ENCODE results near the gene RAB40B.

RAB40B gene

DNA sequence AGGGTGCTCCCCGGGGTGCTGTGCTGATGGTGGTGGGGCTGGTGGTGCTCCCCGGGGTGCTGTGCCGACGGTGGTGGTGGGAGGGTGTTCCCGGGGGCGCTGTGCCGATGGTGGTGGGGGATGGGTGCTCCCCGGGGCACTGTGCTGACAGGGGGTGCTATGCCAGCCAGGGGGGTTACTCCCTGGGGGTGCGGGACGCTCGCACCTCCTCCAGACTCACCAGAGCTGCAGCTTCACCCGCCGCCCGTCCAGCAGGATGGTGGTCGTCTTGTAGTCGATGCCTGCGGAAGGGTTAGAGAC is 34.3 kb downstream of the RAB40B start:
- Histone ChIP-seq H3K27me3 (ENCODE audit: low read depth, low read length) (no peaks in the 10 kb centered on the region), H4K20me1 (ENCODE audit: insufficient read depth, low read length) (no peaks in the 10 kb centered on the region), H3K4me1 (ENCODE audit: low read length) (peaks cover 5% of the 10 kb centered on the region), H2AFZ (ENCODE audit: low read depth, low read length) (no peak overlapping the region), H3K4me3 (ENCODE audit: low read length) (no peak overlapping the region), H3K27ac (ENCODE audit: low read length) (no peak overlapping the region), H3K79me2 (ENCODE audit: low read length) (no peaks in the 10 kb centered on the region), H3K9me3 (ENCODE audit: insufficient read depth, low read length) (no peaks in the 10 kb centered on the region), H3K9ac (ENCODE audit: low read length) (no peak overlapping the region), H3K36me3 (replicated peaks; ENCODE audit: low read depth, low read length) (no peaks in the 10 kb centered on the region), H3K4me2 (ENCODE audit: low read length) (no peak overlapping the region)
- TF ChIP-seq EZH2phosphoT487 (IDR thresholded peaks at IDR 0.05; ENCODE audit: low read depth) = no peak
- TF ChIP-seq, protein P1, sequence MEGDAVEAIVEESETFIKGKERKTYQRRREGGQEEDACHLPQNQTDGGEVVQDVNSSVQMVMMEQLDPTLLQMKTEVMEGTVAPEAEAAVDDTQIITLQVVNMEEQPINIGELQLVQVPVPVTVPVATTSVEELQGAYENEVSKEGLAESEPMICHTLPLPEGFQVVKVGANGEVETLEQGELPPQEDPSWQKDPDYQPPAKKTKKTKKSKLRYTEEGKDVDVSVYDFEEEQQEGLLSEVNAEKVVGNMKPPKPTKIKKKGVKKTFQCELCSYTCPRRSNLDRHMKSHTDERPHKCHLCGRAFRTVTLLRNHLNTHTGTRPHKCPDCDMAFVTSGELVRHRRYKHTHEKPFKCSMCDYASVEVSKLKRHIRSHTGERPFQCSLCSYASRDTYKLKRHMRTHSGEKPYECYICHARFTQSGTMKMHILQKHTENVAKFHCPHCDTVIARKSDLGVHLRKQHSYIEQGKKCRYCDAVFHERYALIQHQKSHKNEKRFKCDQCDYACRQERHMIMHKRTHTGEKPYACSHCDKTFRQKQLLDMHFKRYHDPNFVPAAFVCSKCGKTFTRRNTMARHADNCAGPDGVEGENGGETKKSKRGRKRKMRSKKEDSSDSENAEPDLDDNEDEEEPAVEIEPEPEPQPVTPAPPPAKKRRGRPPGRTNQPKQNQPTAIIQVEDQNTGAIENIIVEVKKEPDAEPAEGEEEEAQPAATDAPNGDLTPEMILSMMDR (IDR thresholded peaks at IDR 0.05; ENCODE audit: low read depth, low read length) = no peak

DNA sequence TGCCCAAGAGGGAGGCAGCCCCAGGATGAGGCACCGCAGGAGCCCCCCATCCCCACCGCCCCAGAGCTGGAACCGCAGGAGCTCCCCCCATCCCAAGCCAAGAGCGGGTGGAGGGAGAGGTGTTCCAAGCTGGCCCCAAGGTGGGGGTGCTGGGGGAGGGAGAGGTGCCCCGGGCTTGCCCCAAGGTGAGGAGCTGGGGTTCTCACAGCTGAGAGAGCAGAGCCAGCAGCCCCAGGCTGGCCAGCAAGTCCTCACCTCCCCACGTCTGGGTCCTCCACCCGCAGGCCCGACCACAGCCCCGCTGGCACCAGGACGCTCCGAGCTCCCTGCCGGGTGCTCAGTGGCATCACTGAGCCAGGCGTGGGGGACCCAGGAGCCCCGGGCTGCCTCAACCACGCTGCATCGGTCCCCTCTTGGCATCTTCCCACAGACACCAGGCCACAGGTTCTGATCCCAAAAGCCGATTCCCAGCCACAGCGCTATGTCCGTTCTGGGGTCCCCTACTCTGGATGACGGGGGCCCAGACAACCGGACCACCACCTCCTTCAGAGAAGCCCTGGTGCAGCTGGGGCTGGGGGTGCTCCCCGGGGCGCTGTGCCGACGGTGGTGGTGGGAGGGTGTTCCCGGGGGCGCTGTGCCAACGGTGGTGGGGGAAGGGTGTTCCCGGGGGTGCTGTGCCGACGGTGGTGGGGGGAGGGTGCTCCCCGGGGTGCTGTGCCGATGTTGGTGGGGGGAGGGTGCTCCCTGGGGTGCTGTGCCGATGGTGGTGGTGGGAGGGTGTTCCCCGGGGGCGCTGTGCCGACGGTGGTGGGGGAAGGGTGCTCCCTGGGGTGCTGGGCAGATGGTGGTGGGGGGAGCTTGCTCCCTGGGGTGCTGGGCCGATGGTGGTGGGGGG is 34.9 kb downstream of the RAB40B start:
- no peak for TF ChIP-seq EZH2phosphoT487 (IDR thresholded peaks at IDR 0.05; ENCODE audit: low read depth)
- TF ChIP-seq, protein P1 (IDR thresholded peaks at IDR 0.05; ENCODE audit: low read depth, low read length) = no peak
- H3K36me3 ChIP-seq (replicated peaks; ENCODE audit: low read depth, low read length) = no peaks in the 10 kb centered on the region
- peaks cover under 1% of the 10 kb centered on the region; the same call in 1 of the 2 replicates for H3K4me1 ChIP-seq (ENCODE audit: low read length)
- H3K9me3 ChIP-seq (ENCODE audit: insufficient read depth, low read length) = no peaks in the 10 kb centered on the region
- H3K4me3 ChIP-seq (ENCODE audit: low read length) = no peak overlapping the region
- no peaks in the 10 kb centered on the region for H3K27me3 ChIP-seq (ENCODE audit: low read depth, low read length)
- no peak overlapping the region for H2AFZ ChIP-seq (ENCODE audit: low read depth, low read length)
- H4K20me1 ChIP-seq (ENCODE audit: insufficient read depth, low read length) = no peaks in the 10 kb centered on the region
- H3K79me2 ChIP-seq (ENCODE audit: low read length) = no peaks in the 10 kb centered on the region
- H3K27ac ChIP-seq (ENCODE audit: low read length) = no peak overlapping the region
- H3K9ac ChIP-seq (ENCODE audit: low read length) = no peak overlapping the region
- no peak overlapping the region for H3K4me2 ChIP-seq (ENCODE audit: low read length)

DNA sequence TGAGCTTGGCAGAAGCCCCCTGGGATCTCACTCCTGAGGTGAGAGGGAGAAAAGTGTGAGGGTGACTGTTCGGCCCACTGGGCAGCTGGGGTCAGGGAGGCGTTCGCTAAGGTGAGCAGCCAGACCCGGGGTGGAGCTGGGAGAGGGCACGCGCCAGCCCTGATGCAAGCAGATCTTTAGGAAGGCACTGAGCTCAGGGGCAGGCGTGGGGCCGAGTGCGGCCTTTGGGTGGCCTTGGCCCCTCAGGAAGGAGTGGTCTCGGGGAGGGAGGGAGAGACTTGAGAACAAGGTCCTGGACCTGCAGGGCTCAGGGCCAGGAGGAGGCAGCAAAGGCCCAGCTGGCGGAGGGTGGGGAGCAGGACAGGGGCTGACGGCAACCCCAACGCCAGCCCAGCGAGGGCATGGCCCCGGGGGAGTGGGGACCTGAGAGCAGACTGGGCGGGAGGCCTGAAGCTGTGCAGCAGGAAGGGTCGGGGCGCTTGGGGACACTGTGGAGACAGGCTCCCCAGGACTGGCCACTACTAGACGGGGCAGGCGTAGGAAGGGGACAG is 35.7 kb downstream of the RAB40B start:
- H3K4me3 ChIP-seq (ENCODE audit: low read length) = no peak overlapping the region
- no peaks in the 10 kb centered on the region for H3K79me2 ChIP-seq (ENCODE audit: low read length)
- H3K4me2 ChIP-seq (ENCODE audit: low read length) = no peak overlapping the region
- H3K36me3 ChIP-seq (replicated peaks; ENCODE audit: low read depth, low read length) = no peaks in the 10 kb centered on the region
- H3K27ac ChIP-seq (ENCODE audit: low read length) = no peak overlapping the region
- no peaks in the 10 kb centered on the region for H3K4me1 ChIP-seq (ENCODE audit: low read length)
- no peak for TF ChIP-seq EZH2phosphoT487 (IDR thresholded peaks at IDR 0.05; ENCODE audit: low read depth)
- TF ChIP-seq, protein P1 (IDR thresholded peaks at IDR 0.05; ENCODE audit: low read depth, low read length) = no peak
- H3K27me3 ChIP-seq (ENCODE audit: low read depth, low read length) = no peaks in the 10 kb centered on the region
- H3K9me3 ChIP-seq (ENCODE audit: insufficient read depth, low read length) = no peaks in the 10 kb centered on the region
- H4K20me1 ChIP-seq (ENCODE audit: insufficient read depth, low read length) = no peaks in the 10 kb centered on the region
- H2AFZ ChIP-seq (ENCODE audit: low read depth, low read length) = no peak overlapping the region
- H3K9ac ChIP-seq (ENCODE audit: low read length) = no peak overlapping the region

DNA sequence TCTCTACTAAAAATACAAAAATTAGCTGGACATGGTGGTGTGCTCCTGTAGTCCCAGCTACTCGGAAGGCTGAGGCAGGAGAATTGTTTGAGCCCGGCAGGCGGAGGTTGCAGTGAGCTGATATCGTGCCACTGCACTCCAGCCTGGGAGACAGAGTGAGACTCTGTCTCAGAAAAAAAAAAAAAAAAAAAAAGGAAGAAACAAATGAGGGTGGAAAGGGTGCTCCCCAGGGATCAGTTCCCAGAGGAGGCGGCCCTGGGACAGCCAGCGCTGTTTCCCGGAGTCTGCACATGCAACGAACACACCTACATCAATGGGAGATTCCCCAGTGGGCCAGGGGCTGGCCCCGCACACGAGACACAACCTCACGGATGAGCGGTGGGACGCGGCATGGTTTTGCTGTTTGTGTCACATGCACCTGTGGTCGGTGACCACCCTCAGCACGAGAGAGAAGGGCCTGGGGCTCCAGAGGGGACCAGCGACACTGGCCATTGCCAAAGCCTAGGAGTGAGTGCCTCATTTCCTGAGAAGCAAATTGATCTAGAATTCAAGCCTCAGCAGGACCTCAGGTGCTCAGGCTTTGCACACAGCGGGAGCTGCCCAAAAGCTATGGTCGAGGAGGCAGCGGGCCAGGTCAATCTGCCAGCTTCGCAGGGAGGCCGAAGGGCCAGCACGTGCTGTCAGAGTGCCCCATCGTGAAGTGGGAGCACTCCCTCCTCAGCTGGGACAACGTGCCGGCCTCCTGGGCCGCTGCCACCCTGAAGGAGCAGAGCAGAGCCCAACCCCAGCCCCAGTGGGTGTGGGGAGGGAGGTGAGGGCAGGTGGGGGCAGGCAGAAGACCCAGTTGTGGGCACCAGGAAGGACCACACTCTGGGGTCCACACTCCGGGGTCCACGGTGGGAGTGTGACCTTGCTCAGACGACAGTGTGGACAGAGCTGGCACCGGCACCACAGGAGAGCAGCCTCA is 36.5 kb downstream of the RAB40B start:
- H3K9me3 ChIP-seq (ENCODE audit: insufficient read depth, low read length) = no peaks in the 10 kb centered on the region
- H3K4me3 ChIP-seq (ENCODE audit: low read length) = no peak overlapping the region
- no peaks in the 10 kb centered on the region for H3K27me3 ChIP-seq (ENCODE audit: low read depth, low read length)

More for the DNA sequence above, 36.5 kb downstream of the RAB40B start:
- Histone ChIP-seq H3K4me1 (ENCODE audit: low read length) (no peaks in the 10 kb centered on the region), H3K4me2 (ENCODE audit: low read length) (no peak overlapping the region), H4K20me1 (ENCODE audit: insufficient read depth, low read length) (no peaks in the 10 kb centered on the region), H3K79me2 (ENCODE audit: low read length) (no peaks in the 10 kb centered on the region), H3K27ac (ENCODE audit: low read length) (no peak overlapping the region), H3K36me3 (replicated peaks; ENCODE audit: low read depth, low read length) (no peaks in the 10 kb centered on the region), H3K9ac (ENCODE audit: low read length) (no peak overlapping the region), H2AFZ (ENCODE audit: low read depth, low read length) (no peak overlapping the region)
- no peak for TF ChIP-seq EZH2phosphoT487 (IDR thresholded peaks at IDR 0.05; ENCODE audit: low read depth)
- TF ChIP-seq, protein P1 (IDR thresholded peaks at IDR 0.05; ENCODE audit: low read depth, low read length) = no peak
